Stimulated activated CD4-positive, alpha-beta T cell treated with anti-CD3 and anti-CD28 coated beads, Interleukin-15, amount 100 ng/mL, for 24 hours (primary cell): ENCODE data around the gene MAPK9.
A peak's percentile ranks its signal among the peaks of the same experiment; 100 is the strongest.
"Not testable (repeated sequence)": the region's sequence is repeated elsewhere in the genome, so short reads cannot be mapped to it uniquely, and the experiment has no call there.

Experiments used
- DNase-seq: peaks from one replicate; pipeline ENCODE4 v3.0.0-alpha.2; 2020

MAPK9 gene

DNA sequence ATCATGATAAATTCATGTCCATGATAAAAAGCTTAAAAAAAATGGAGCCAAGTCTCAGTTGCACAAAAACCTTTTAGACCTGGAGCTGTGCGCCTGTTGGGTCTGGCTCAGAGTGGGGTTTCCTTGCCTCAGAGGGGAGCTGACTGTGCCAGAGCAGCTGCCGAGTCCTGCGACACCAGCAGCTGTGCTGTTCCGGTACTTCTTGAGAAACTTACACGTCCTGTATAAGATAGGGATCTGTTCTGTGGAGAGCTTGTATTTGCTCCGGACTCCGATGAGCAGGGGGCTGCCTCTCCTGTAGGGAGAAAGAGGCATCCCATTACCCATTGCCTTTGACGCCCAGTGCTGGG, 32.7 kb upstream of the MAPK9 start:
- DNase-seq = no peak

DNA sequence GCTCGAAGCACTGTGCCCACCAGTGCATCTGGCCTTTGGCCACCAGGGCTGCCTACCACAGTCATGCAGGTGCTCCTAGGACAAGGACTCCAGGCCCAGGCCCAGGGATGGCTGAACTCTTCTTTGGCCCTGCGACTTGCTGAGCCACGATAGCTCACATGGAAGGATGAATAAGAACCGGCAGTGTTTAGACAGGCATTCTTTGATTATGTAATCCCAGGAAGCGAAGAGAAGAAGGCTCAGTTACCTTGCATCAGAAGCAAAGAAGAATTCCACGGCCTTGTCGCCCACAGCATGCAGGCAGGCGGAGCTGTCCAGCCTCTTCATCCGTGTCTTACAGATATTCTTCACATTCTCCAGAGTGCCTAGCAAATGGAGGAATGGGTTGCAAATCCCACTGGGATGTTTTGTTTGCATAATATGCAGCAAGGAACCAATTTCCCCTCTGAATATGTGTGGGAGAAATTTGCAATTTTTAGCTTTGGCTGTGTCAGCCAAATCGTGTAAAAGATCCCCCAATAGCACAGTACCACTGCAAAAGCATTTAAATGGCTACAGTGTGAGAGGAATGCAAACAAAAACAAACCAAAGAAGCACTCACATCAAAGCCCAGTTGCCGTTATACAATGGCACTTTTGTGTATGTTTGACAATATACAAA, 32.2 kb upstream of the MAPK9 start:
- DNase-seq = no peak

DNA sequence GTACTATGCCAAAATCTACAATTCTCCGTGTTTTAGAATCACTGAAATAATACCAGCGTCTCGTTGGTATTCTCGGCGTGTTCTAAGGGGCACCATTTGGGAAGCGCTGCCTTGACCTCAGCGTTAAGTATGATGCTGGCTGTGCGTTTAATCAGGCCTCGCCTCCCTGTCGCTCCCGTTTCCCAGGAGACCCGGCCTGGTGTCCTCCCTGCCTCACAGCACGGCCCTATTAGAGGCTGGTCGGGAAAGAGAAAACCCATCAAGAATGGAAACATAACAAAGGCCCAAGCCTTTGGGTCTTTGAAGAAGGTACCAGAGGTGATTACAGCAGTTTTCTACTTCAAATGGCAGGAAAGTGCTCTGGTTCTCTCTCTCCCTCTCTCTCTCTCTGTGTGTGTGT, 31.3 kb upstream of the MAPK9 start:
- DNase-seq = no peak

DNA sequence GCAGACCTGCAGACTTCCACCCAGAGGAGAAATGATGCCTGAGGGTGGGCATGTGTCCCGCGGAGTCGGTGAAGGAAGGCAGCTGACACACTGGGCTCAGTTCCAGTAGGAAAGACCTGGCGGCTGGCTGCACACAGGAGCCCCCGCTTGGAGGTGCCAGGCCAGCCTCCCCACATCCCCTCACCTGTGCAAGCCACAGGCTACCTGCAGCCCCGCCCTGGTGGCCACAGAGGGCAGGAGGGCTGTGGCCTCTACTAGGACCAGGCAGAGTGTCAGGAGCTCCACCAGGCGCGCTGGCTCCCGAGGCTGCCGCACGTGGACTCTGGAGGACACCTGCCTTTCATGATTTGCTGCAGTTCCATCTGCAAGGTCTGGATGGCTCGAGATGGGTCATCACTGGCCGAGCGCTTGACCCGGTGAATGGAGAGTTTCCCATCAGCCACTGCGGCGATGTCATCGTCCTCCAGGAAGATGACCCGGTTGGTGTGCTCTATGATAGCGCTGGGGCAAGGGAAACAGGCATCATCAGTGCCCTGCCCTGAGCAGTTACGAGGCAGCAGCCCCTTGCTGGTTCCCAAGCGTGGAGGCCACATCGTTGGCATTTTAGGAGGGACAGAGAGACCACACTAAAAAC, 26.7 kb upstream of the MAPK9 start:
- no peak for DNase-seq

DNA sequence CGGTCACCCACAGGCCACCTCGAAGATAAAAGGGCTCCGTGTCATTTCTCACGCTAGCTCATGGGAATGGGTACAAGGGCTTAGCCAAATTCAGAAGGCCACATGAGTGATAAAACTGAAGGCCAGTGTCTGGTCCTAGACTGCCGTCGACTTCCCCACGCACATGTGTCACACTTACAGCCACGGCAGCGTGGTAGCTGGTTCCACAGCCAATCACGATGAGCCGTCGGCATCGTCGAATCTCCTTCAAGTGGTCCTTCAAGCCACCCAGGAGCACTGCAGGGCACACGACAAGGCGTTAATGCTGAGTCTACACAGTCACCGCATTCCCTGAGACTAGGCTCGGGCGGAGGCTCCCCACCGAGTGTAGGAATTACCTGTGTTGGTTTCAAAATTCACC, 24.7 kb upstream of the MAPK9 start:
- DNase-seq = no peak

DNA sequence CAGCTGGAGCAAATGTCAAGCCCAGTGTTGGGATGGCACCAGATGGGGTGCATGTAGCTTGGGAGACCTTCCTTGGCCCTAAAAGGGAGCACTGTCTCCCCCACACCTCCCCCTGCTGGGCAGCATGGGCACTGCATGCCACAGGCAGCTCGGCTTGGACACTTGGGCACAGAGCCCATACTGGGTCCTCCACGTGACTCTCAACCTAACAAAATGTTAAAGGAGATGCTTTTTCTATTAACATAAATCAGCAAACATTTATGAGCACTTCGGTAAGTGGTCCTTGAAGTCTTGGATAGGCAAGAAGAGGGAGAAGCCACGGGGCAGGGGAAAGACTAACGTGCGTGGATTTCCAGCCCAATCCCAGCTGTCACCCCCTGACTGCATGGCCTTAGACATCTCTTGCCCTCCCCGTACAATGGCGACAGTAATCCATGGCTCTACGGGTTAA, 23.9 kb upstream of the MAPK9 start:
- DNase-seq = peak; percentile 80

DNA sequence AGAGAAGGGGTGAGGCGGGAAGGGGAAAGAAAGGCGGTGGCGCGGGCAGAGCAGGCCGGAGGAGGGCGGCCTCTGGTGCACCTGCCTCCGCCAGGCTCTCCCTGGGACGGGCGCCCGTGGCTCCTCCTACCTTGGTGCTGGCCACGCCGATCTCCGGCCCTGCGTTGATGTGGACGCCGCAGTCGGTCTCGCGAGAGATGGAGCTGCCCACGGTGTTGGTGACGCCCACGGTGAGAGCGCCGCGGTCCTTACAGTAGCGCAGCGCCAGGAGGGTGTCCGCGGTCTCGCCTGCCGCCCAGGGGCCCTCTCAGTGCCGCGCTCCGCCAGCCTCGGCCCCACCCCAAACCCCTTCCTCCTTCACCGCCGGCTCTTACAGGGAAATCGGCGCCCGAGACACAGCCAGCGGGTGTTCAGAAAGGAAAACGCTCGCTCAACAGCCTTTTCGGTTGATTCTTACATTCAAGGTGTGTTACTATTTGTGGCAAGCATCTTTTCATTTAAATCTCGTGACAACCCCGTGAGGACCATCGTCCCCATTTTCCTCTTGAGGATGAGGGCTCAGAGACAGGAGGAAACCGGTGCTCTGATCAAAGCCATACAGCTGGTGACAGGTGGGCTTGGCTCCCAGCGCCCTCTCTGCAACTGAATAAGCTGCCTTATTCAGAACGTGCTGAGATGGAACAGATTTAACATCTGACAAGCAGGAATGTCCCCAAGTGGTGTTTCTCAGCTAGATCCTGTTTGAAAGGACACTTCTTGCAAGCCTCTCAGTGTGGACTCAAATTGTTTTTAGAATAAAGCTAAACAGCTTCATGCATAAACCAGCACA, 22.0 kb upstream of the MAPK9 start:
- DNase-seq = peak; percentile 87

DNA sequence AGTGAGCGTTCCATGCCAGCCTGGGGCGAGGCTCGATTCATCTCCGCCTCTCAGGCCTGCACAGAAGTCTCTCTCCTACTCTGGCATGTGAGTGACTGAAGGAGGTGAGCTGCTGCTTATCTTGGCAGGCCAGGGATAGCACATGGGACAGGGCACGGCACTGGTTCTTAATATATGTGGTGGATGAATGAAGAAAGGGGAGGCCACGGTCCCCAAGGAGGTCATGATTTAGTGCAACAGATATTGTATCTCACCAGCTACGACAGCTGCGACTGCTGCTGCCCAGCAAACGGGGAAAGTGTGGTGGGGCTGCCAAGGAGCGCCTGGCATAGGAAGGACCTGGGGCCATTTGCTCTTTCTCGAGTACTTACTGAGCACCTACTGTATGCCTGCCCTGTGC, 19.3 kb upstream of the MAPK9 start:
- no peak for DNase-seq

DNA sequence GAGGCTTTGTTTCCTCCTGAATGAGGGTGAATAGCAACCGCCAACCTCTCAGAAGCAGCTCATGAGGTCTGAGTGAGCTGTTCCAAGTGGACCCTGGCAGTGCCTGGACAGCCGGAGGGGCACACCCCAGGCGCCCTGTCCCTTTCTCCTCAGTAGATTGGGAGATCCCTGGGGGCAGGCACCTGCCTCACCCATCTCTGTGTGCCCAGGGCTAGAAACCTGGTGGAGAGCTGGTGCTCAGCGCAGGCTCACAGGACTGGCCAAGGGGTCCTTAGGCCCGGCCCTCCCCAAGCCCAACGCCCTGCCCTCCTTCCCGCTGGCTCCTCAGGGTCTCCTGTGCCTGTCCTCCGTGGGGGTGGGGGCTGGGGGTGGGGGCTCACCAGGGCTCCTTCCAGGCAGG, 14.9 kb upstream of the MAPK9 start:
- no peak for DNase-seq

DNA sequence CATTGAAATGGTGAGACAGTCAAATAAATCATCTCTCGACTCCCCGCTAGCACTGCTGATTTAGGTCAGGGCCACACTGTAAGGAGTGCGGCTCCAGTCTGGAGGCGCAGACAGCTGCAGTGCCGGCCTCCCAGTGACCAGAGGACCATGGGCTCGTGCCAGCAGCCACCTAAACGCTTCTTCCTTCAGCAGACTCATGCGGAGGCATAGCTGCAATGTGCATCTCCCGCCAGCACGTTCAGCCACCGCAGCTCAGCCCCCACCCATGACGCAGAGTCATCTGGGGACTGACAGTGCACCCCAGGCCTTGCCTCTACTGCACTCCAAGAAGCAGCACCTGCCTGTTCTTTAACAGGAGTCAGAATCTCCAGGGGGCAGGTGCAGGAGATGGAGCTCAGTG, 13.6 kb upstream of the MAPK9 start:
- no peak for DNase-seq

DNA sequence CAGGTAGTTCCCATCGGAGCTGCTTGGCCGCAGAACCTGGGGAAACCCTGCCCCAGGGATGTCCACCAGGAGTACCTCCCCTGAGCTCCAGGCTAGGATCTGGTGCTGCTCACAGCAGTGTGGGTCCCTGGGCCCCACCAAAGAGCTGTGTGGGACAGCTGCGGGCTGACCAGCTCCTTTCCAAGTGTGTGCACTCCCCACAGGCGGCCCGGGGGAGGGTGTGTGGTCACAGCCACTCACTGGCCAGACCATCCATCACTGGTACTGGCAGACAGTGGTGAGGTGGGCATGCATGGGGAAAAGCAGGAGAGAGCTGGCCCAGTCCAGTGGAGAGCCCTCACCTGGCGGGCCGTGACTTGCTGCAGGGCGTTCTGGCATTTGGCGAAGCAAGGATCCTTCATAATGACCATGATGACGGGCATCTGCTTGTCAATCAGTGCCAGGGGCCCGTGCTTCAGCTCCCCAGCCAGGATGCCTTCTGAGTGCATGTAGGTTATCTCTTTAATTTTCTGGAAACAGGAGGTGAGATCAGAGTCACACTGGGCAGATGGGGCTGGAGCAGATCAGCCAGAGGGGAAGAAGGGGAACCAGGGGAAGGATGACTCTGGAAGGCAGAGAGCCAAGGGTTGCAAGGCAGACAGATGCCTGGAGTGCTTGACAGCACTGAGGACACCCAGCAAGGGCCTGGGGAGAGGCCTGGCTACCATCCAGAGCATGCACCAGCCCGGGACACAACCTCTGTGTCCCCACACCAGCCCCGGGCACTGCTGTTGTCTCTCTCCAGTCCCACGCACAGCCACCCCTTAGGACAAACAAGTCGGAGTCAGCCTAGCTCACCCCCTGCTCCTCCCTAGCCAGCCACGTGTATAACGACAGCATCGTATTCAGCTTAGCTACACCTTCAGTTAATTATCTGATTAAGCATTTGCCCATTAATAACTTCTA, 12.8 kb upstream of the MAPK9 start:
- no peak for DNase-seq

DNA sequence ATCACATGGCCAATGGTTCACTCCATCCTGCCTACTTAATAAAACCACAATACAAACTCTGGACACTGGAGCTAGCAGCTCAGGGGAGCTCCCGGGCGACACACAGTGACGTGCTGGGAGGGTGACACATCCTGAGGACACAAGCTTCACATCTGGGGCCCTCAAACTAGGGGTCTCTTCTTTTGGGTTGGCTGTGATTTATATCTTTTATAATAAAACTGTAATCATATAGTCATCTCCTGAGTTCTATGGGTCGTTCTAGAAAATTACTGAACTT, 12.1 kb upstream of the MAPK9 start:
- no peak for DNase-seq

DNA sequence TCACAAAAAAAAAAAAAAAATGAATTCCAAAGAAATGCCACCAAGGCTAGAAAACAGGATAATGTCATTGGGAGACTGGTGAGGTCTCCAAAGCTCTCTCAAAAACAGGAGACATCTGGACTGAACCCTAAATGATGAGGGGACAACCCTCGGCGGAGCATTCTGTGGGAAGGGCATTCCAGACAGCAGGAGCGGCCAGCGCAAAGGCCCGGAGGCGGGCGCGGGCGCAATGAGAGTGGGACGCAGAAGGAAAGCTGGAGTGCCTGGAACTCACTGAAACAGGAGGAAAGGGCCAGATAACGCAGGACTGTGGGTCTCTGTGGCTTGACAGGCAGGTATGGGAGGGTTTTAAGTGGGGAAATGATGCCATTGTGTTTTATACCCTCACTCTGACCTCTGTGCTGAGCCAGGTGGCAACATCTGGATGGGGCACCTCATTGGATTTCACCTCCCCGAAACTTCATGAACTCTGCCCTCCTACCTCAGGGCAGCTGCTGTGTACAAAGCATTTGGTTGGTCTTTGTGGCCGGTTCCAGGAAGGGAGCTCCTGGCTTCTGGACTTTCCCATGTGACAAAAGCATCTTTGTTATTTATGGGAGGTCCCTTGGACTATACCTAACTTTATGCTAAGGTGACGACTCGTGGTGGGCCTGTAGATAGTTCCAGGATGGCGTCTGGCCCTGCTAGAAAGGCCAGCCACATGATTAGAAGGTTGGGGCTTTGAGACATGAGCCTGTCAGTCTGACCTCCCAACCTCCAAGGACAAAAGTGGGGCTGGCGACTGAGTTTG, 11.5 kb upstream of the MAPK9 start:
- DNase-seq = no peak

DNA sequence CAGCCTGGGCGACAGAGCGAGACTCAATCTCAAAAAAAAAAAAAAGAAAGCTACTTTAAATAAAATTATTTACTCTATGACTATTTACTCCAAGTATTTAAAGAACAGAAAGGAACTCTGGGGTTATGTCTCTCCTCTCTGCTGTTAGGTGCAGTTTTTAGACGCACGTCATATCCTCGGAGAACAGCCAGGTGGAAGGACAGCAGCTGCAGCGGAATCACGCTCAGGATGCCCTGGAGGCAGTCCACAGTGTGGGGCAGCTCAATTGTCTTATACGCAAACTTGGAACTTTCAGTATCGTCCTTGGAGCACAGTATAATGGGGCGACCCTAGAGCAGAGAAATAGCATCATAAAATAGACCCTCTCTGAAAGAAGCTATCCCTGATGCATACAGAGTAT, 10.4 kb upstream of the MAPK9 start:
- no peak for DNase-seq

DNA sequence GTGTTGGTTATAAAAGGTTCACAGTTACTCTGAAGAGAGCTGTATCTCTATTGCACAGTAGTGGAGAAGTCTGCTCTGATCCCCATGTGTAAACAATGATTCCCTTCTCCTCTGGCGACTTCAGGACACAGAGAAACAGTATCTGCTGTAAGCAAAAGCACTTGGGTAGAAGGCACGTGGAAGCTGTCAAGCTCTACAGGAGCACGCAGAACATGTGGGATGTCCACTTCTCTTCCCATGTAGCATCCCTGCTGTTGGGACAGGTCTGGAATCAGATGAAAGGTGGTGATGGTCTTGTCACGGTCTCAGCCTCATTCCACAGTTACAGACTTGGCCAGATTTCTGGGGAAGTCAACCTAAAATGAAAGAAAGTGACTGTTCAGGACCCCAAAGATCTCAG, 9.4 kb upstream of the MAPK9 start:
- no peak for DNase-seq

DNA sequence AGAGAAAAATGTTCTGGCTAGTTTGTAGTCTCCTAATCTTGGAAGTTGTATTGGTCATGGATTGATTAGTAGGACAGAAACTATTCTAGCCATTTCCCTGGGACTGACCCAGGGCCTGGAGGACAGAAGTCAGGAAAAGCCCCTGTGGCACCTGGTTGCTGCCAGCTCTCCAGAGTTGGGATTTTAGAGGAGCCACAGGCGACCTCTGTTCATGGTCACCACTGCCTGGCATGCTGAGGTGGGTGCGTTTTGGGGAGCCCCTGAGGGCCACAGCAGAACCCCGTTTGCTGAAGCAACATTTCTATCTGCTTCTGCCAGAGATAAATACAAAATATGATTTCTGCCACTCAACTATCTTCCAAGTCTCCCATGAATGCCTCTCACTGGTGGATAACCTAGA, 7.6 kb upstream of the MAPK9 start:
- no peak for DNase-seq

DNA sequence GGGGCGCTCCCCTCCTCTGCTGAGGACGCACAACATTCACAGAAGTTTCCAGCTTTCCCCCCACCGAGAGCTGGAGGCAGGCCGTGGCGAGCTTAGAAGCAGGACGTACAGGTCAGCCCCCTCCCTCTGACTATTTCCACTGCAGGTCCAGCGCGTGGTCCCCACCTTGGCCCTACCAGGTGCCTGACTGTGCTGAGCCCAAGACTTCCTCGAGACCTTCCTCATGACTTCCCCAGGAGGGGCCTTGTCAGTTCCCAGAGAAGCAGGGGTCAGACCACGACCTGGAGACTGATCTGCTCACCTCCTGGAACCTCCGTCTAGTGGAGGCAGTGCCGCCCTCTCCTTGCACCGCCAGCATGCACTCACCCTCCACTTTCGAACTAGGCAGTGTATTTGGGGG, 7.1 kb upstream of the MAPK9 start:
- not testable (repeated sequence) for DNase-seq

DNA sequence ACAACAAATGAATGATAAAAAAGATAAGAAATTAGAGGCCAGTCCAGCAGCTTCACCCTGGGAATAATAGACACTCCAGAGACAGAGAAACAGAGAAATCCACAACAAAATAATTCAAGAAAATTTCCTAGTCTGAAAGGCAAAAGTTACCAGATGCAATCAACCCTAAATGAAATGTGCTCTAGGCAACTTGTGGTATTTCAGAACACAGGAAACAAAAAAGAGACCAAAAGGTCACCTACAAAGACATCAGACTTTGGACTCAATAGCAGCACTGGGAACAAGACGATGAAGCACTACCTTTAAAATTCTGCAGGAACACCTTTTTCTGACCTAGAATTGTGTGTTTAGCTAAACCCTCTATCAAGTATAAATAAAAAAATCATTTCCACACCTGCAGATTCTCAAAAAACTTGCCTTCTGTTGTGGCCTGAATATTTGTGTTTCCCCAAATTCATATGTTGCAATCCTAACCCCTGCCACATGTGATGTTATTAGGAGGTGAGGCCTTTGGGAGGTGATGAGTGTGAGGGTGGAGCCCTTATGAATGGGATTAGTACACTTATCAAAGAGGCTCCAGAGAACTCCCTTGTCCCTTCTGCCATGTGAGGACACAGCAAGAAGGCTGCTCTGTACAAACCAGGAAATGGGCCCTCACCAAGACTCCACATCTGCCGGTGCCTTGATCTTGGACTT, 5.9 kb upstream of the MAPK9 start:
- no peak for DNase-seq

DNA sequence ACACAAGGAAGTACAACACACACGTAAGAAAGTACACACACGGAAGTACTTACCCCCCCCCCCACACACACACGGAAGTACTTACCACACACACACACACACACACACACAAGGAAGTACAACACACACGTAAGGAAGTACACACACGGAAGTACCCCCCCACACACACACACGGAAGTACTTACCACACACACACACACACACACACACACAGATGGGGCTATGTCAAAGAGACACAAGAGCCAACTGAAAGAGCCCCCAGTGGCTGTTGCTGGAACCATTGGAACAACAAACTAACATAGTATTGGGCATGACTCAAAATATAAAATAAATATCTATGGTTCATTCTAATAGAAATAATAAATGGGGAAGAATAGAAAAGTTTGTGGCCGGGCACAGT, 4.9 kb upstream of the MAPK9 start:
- DNase-seq = no peak

DNA sequence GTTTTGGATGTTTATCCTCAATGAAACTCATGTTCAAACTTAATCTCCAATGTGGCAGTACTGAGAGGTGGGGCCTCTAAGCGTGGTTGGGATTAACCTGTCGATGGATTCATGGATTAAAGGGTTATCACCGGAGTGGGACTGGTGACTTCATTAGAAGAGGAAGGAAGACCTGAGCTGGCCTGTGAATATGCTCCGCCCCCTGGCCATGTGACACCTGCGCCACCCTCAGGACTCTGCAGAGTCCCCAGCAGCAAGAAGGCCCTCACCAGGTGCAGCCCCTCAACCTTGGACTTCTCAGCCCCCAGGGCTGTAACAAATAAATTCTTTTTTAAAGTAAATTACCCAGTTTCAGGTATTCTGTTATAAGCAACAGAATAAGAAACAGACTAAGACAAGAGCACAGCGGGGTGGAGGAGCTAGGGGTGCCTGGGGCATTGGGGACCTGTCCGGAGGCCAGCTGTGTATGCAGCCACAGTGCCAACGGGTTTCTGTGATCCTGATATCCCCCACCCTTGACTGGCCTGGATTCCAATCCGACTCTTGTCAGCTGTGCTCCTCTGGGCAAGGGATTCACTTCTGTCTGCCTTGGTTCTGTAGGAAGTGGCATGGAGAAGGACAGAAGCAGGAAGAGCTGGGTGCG, 3.2 kb upstream of the MAPK9 start:
- DNase-seq = no peak

DNA sequence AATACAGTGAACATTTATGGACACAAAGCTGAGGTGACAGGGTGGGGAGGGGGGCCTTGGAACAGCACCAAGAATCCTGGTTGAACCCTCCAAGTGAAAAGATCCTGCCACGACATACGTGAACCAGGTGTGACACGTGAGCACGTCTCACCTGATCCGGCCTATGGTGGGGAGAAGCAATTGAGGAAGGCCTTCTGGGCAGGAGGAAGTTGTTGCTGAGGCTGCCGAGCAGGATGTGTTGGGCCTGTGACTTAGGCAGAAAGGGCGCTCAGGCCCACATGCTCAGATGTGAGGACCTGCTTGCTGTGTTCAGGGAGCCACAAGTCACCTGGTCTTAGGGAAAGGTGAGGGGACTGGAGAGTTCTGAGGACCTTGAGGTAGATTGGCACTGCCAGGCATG, 2.5 kb upstream of the MAPK9 start:
- no peak for DNase-seq
